ENCODE results near the gene MANBA.

MANBA gene

DNA sequence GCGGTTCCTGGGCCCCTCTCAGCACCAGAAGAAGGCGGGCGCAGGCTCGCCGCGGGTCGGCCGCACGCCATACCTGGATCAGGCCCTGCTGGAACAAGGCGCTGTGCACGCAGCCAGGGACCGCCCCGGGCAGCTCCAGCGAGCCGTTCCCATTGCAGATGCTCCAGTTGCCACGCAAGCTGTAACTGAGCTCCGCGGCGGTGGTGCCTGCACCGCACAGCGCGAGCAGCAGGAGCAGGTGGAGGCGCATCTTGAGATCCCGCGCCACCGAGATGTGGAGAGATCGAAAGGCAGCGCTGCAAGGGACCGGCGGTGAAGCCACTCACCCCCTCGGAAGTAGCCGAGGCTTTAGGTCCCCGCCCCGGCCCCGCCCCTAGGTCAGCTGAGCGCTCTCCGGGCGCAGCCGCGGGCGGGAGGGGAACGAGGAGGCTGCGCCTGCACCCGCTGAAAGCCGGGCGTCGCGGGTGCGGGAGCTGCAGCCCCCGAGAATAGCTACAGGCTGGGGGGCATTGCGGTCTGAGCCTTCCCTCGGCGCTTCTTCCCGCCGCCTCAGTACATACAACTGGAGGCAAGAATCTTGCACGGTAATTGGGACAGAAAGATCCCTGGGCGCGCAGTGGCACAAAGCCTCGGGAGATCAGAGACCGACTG lies at the start of gene MANBA:
Gene MANBA (minus strand): TSS at position 324 of the 651 bp plus-strand sequence. CDS start 74 bp downstream, at position 250.
- peak; percentile 68 for DNase-seq (ENCODE audit: low read depth)
- TF ChIP-seq, protein P1, sequence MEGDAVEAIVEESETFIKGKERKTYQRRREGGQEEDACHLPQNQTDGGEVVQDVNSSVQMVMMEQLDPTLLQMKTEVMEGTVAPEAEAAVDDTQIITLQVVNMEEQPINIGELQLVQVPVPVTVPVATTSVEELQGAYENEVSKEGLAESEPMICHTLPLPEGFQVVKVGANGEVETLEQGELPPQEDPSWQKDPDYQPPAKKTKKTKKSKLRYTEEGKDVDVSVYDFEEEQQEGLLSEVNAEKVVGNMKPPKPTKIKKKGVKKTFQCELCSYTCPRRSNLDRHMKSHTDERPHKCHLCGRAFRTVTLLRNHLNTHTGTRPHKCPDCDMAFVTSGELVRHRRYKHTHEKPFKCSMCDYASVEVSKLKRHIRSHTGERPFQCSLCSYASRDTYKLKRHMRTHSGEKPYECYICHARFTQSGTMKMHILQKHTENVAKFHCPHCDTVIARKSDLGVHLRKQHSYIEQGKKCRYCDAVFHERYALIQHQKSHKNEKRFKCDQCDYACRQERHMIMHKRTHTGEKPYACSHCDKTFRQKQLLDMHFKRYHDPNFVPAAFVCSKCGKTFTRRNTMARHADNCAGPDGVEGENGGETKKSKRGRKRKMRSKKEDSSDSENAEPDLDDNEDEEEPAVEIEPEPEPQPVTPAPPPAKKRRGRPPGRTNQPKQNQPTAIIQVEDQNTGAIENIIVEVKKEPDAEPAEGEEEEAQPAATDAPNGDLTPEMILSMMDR (conservative IDR thresholded peaks at IDR 0.05; ENCODE audit: control insufficient read depth, insufficient read depth, low read depth, low read length): no peak
- H3K4me3 ChIP-seq (ENCODE audit: control insufficient read depth, low read depth, low read length): peak within 1 kb of the TSS; percentile 86

DNA sequence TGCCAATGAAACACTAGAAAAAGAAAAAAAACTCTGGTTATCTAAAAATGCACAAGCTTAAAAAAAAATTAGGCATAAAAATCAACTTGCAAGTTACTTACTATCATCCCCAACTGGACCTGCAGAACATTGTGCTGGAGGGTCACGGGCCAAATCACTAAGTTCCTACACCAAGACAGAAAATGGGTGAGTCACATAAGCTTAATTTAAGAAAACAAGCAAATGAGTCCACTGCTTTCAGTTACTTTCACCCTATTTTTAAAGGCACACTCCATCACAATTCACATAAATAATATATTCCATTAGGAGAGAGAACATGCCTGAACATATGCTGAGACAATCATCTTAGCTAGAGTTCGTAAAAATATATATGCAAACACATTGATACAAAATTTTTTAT lies 48.9 kb upstream of the MANBA start:
- peak; percentile 58 for DNase-seq (ENCODE audit: low read depth)
- TF ChIP-seq, protein P1 (conservative IDR thresholded peaks at IDR 0.05; ENCODE audit: control insufficient read depth, insufficient read depth, low read depth, low read length): no peak

DNA sequence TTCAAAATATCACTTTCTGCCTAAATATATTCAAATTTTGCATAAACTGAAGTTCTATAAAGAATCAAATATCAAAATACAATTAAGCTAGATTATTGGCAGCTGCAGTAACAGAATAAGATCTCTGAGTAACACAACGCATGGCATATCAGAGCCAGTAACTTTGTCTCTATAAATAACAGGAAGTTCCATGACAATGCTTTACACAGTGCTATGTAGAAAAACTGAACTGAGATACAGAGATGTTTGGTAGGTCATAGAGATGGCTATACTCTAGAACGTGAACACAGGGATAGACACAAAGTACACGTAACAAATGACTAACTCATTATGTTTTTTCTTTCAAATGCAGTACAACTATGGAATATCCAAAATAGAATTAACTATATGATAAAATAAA lies 48.4 kb upstream of the MANBA start:
- no peak overlapping the region for H3K4me3 ChIP-seq (ENCODE audit: control insufficient read depth, low read depth, low read length)
- TF ChIP-seq, protein P1 (conservative IDR thresholded peaks at IDR 0.05; ENCODE audit: control insufficient read depth, insufficient read depth, low read depth, low read length): no peak
- DNase-seq (ENCODE audit: low read depth): no peak

More for the DNA sequence above, 48.9 kb upstream of the MANBA start:
- no peak overlapping the region for H3K4me3 ChIP-seq (ENCODE audit: control insufficient read depth, low read depth, low read length)

DNA sequence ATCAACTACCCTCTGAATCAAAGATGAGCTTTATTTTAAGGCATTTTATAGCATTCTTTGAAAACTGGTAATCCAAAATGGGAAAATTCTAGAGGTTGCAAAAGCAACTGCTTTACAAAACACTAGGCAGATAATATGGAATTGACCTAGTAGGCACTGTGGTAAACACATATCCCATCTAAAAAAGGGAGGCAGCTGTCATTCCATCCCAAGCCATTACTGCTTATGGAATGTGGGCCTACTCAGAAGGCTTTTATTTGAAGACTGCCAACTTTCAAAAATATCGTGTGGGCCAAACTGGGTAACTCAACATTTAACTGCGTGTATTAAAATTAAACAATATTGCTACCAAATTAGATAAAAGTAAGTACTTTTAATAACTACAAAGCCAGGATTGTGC lies 47.2 kb upstream of the MANBA start:
- DNase-seq (ENCODE audit: low read depth): no peak
- no peak overlapping the region for H3K4me3 ChIP-seq (ENCODE audit: control insufficient read depth, low read depth, low read length)
- TF ChIP-seq, protein P1 (conservative IDR thresholded peaks at IDR 0.05; ENCODE audit: control insufficient read depth, insufficient read depth, low read depth, low read length): no peak

DNA sequence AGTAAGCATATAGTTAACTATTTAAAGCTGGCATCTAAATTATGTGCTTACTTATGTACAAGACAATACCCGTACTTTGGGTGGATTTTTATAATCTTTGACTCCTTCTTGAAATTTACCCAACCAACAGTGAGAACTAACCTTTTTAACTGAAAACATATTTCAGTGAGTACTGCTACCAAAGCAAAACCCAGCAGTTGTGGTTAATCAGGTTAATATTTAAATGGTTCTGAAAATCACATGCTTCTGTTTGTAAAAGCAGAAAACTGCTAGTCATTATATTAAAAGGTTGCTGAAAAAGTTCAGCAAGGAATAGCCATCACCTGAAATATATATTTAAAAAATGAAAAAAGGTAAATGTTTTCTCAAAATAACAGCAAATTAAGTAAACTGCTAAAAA lies 46.6 kb upstream of the MANBA start:
- no peak overlapping the region for H3K4me3 ChIP-seq (ENCODE audit: control insufficient read depth, low read depth, low read length)
- TF ChIP-seq, protein P1 (conservative IDR thresholded peaks at IDR 0.05; ENCODE audit: control insufficient read depth, insufficient read depth, low read depth, low read length): no peak
- DNase-seq (ENCODE audit: low read depth): no peak

DNA sequence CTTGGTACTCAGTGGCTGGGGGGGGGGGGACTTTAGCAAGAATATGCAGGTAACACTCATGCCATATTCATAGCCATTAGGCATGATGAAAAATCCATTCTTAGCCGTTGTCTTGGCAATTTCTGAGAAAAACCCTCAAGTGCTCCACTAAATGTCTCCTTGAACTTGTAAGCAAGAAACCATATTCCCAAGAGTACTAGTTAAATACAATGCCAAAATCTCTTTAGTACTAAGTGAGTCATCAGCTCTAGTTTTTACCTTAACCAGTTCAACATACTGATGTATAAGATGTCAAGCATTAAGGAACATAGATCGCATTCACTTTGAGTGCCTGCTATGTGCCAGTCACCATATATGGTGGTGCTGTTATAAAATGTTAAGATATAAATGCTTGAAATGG lies 39.0 kb upstream of the MANBA start:
- DNase-seq (ENCODE audit: low read depth): peak; percentile 88
- no peak overlapping the region for H3K4me3 ChIP-seq (ENCODE audit: control insufficient read depth, low read depth, low read length)
- TF ChIP-seq, protein P1 (conservative IDR thresholded peaks at IDR 0.05; ENCODE audit: control insufficient read depth, insufficient read depth, low read depth, low read length): no peak

Measured in fibroblast of mammary gland (primary cell).